HG03039 (cell line): ENCODE measurements around the gene MDM4.
"Not testable (repeated sequence)": the region's sequence is repeated elsewhere in the genome, so short reads cannot be mapped to it uniquely, and the experiment has no call there.

Experiments used
- ATAC-seq: cut with Tn5 transposase; IDR thresholded peaks from one replicate; pipeline ENCODE4 v1.9.1; 2021; ENCODE audit warnings: mild to moderate bottlenecking, moderate library complexity; ENCODE audit not compliant: unreplicated experiment

MDM4 gene

DNA sequence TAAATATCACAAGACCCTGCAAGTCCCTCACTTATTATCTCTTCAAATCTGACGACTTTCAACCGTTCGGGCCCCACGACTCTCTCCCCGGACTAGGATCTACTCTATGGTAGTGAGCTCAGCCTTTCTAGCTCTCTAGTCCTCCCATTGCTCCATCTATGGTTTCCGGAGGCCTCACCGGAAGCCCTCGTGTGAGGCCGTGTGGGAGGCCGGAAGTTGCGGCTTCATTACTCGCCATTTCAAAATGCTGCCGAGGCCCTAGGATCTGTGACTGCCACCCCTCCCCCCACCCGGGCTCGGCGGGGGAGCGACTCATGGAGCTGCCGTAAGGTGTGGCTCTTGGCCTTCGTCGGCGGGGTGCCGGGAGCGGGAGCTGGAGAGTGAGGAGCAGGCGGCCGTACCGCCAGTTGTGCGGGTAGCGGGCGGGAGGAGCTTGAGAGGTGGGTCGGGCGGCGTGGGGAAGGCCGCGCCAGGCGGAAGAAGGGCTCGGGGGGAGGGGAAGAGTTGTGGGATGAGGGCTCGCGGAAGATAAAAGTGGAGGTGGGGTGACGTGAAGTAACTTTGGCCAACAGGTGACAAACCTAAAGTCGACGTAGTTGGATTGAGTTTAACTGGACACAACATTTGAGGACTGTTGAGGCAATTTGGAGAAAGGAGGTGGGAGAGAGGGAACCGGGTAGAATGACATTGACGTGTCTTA, at the start of gene MDM4:
Gene MDM4, plus strand, starts transcription at position 227 of the 700 bp plus-strand sequence. CDS start 9,113 bp downstream, outside the sequence.
- ATAC-seq = peak; percentile 77

DNA sequence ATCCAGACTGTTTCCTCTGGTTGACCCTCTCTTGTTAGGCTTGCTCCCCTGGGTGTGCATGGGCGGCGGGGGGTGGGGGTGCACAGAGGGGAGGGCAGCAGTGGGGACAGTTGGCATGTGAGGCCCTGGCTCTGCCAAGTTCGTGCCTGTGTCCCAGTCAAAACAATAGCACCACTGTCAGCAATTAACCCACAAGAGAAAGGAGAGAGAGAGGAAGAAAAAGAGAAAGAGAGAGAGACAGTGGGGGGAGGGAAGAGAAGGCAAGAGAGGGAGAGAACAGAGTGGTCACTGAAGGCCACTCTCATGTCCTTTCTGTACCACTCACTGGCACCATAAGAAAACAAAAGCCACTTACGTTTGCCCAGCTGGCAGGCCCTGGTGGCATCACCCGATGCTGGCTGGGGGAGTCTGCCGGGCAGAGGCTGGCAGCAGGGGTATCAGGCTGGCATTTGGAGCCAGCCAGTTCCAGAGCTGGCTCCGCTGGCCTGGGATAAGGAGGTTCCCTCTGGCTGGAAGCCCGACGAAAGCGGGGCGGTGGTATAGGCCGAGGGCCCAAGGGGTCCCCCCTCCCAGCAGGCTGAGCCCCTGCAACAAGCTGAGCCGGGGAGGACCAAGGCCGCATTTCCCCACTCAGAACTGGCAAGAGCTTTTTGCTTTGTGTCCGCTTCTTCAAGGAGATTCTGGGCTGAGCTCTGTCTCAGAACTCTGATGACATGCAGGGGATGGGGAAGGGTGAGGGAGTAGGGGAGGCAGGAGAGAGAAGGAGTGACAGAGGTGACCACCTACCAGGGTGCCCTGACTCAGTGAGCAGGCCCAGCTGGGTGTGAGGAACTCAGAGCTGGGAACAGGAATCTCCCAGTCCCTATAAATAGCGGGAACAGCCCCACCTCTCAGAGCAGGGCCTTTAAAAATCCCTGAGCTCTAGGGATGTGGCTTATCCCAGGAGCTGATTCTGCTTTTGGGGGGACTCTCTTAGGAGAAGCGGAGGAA, 49.5 kb upstream of the MDM4 start:
- ATAC-seq = no peak

- ATAC-seq = no peak
These were observed 48.0 kb upstream of the MDM4 start for GRCh38 chr1:204468206-204468605.

DNA sequence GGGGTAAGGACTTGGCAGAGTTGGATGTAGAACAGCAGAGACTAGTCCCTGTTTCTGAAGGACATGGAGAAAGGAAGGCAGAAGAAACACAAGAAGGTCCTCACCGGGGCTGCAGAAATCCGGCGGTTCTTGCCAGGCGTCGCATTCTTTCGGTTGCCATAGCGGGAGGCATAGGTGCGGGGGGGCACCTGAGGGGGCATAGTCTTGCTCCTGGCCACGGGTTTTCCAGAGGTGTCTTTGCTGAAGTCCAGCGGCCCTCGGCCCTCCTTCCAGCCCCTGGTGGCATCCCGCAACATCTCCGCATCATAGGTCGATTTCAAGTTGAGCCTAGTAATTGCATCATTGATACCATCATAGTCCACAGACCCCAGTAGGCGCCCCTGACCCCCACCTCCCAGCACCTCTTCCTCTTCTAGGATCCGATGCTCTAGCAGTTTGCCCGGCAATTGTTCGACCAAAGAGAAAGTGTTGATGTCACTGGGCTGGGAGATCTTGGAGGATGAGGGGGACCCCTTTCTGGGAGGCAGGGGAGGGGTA, 47.4 kb upstream of the MDM4 start:
- ATAC-seq = no peak

- ATAC-seq = no peak
These were observed 46.9 kb upstream of the MDM4 start for GRCh38 chr1:204469304-204469703.

- no peak for ATAC-seq
These were observed 44.5 kb upstream of the MDM4 start for GRCh38 chr1:204471687-204472086.

GRCh38 chr1:204472660-204473059, 43.5 kb upstream of the MDM4 start:
- ATAC-seq = no peak

- ATAC-seq = no peak
These were observed 42.7 kb upstream of the MDM4 start for GRCh38 chr1:204473400-204473965.

GRCh38 chr1:204475656-204476432, 40.4 kb upstream of the MDM4 start:
- no peak for ATAC-seq

GRCh38 chr1:204476563-204476962, 39.6 kb upstream of the MDM4 start:
- no peak for ATAC-seq

- no peak for ATAC-seq
These were observed 39.0 kb upstream of the MDM4 start for GRCh38 chr1:204477036-204477740.

GRCh38 chr1:204478172-204478899, 37.9 kb upstream of the MDM4 start:
- no peak for ATAC-seq

DNA sequence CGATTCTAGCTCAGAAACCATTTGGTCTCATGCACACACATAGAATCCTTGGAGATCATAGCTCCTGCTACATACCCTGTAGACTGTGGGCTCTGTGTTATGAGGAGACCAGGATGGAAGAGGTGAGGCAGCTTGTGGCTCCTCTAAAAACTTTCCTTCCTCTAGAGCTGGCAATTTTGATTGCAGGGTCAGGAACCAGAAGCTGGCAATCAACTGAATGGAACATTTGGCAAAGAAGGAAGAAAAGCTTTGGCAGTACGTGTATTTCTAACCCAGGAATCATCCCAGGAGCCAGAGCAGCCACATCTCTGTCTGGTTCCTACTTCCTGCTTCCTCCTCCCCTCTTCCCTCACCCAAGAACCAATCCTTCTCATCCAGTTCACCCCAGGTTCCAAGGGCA, 37.3 kb upstream of the MDM4 start:
- no peak for ATAC-seq

- no peak for ATAC-seq
These were observed 36.6 kb upstream of the MDM4 start for GRCh38 chr1:204479387-204480136.

- ATAC-seq = no peak
These were observed 35.7 kb upstream of the MDM4 start for GRCh38 chr1:204480515-204480914.

DNA sequence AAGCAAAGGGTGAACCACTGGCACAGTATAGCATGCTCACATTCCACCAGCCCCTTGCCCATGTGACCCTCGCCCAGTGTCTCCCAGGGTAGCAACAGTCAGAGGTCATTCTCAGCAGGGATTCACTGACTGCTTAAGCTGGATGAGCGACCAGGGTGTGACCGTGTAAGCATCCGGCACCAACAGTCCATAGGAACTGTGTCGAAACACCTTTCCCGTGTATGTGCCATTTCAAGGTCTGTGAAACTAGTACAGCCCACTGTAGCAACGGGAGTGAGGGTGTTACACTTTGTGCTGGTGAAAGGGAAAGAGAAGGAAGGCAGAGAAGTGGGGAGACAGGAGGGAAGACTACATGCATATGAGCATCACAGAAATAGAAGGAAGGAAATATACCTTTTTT, 32.4 kb upstream of the MDM4 start:
- no peak for ATAC-seq

DNA sequence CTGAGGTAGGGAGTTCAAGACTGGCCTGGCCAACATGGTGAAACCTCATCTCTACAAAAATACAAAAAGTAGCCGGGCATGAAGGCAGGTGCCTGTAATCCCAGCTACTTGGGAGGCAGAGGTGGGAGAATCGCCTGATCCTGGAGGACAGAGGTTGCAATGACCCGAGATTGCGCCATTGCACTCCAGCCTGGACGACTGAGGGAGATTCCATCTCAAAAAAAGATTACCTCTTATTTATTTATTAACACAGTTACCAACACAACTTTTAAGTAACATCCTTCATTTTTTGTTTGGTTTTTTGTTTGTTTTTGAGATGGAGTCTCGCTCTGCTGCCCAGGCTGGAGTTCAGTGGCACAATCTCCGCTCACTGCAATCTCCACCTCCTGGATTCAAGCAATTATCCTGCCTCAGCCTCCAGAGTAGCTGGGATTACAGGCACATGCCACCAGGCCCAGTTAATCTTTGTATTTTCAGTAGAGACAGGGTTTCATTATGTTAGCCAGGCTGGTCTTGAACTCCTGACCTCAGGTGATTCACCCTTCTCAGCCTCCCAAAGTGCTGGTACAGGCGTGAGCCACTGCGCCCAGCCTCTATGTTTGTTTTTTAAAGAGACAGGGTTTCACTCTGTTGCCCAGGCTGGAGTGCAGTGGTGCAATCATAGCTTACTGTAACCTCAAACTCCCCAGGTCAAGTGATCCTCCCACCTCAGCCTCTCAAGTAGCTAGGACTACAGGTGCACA, 29.5 kb upstream of the MDM4 start:
- ATAC-seq = not testable (repeated sequence)

GRCh38 chr1:204487256-204487615, 29.0 kb upstream of the MDM4 start:
- ATAC-seq = no peak
